DND-41 (cell line): ENCODE data around the gene TOM1.

Source experiments
- CTCF ChIP-seq: IDR thresholded peaks from 2 replicates; pipeline ENCODE4 v1.5.1; 2012; ENCODE audit warnings: borderline replicate concordance, low read length, moderate library complexity, mild to moderate bottlenecking; ENCODE audit not compliant: poor library complexity, severe bottlenecking; ENCODE audit errors: extremely low read depth
- EZH2 ChIP-seq: IDR thresholded peaks from 3 replicates; pipeline ENCODE4 v1.6.1; 2012; ENCODE audit warnings: borderline replicate concordance, low read depth, mild to moderate bottlenecking, moderate library complexity, low read length, inconsistent platforms; ENCODE audit not compliant: severe bottlenecking

- TF ChIP-seq CTCF, result no peak
- TF ChIP-seq EZH2, result no peak
These were observed 23.6 kb downstream of the TOM1 start for GRCh38 chr22:35323305-35323704.
